Fibroblast of lung (primary cell): ENCODE measurements around the gene CYP26B1. TPM values are rescaled to one million over a fixed set of nuclear protein-coding genes. Genes with fewer than 3 reads are reported as not detected.
A peak's percentile ranks its signal among the peaks of the same experiment; 100 is the strongest.

ENCODE experiments used
- DNase-seq, 2 donors: peaks; one replicate each; pipeline versions ENCODE4 v3.0.0 to v3.0.0-alpha.2; 2010; ENCODE audit warnings: low read depth in 2 of 2
- H2AFZ ChIP-seq: 2 replicates; pipeline ENCODE4 v1.5.1; 2012; ENCODE audit warnings: low read length, control low read depth, inconsistent platforms
- H3K27ac ChIP-seq: 2 replicates; pipeline ENCODE4 v1.5.1; 2011; ENCODE audit warnings: low read length, control low read depth; ENCODE audit not compliant: insufficient read depth
- H3K27me3 ChIP-seq: 2 replicates; pipeline ENCODE4 v1.5.1; 2011; ENCODE audit warnings: mild to moderate bottlenecking, low read length; ENCODE audit not compliant: control insufficient read depth, insufficient read depth
- H3K36me3 ChIP-seq: 2 replicates; pipeline ENCODE4 v1.5.1; 2011; ENCODE audit warnings: low read length; ENCODE audit not compliant: control insufficient read depth, insufficient read depth
- H3K4me1 ChIP-seq: 2 replicates; pipeline ENCODE4 v1.5.1; 2011; ENCODE audit warnings: low read length; ENCODE audit not compliant: control insufficient read depth, insufficient read depth; ENCODE audit errors: extremely low read depth
- H3K4me2 ChIP-seq: 2 replicates; pipeline ENCODE4 v1.5.1; 2011; ENCODE audit warnings: low read length, control low read depth; ENCODE audit not compliant: insufficient read depth; ENCODE audit errors: extremely low read depth
- H3K4me3 ChIP-seq, 4 experiments: fragments of 200-600 bp in 1 of 4; sonication (generic) in 1 of 4; replicated peaks in 1 of 4; 2 replicates each; pipeline ENCODE4 v1.5.1; 2011 to 2016; ENCODE audit warnings: low read length in 4 of 4, low read depth in 3 of 4, mild to moderate bottlenecking in 3 of 4, control low read depth in 2 of 4, inconsistent platforms in 1 of 4, mixed read lengths in 1 of 4; ENCODE audit not compliant: insufficient read depth in 1 of 4; ENCODE audit errors: control extremely low read depth in 1 of 4
- H3K79me2 ChIP-seq: 2 replicates; pipeline ENCODE4 v1.5.1; 2012; ENCODE audit warnings: mild to moderate bottlenecking, low read length, inconsistent platforms; ENCODE audit not compliant: control insufficient read depth, insufficient read depth
- H3K9ac ChIP-seq: 2 replicates; pipeline ENCODE4 v1.5.1; 2011; ENCODE audit warnings: mild to moderate bottlenecking, low read length, control low read depth; ENCODE audit not compliant: insufficient read depth
- H3K9me3 ChIP-seq: 2 replicates; pipeline ENCODE4 v1.5.1; 2012; ENCODE audit warnings: low read depth, low read length; ENCODE audit not compliant: control insufficient read depth, insufficient read depth
- H4K20me1 ChIP-seq: 2 replicates; pipeline ENCODE4 v1.5.1; 2011; ENCODE audit warnings: low read length; ENCODE audit not compliant: control insufficient read depth, insufficient read depth; ENCODE audit errors: extremely low read depth
- EZH2 ChIP-seq: IDR thresholded peaks from 2 replicates; pipeline ENCODE4 v1.5.1; 2012; ENCODE audit warnings: low read length, control low read depth, mild to moderate bottlenecking; ENCODE audit errors: missing control alignments
- polyA plus RNA-seq, 2 donors: library from polyadenylated mRNA; depleted of rRNA in 1 of 2; stranded (reverse) in 1 of 2; unstranded in 1 of 2; fragments of >200 nt; gene quantifications; 2 replicates each; pipeline ENCODE4 v1.2.1, GENCODE V29; 2011 to 2012; ENCODE audit warnings: missing spikeins in 1 of 2
- total RNA-seq: library from RNA; depleted of rRNA; stranded (reverse); fragments of >200 nt; gene quantifications from 2 replicates; pipeline ENCODE4 v1.2.1, GENCODE V29; 2014
- TF ChIP-seq, protein P1 (sequence below), 2 donors: IDR thresholded peaks in 1 of 2; conservative IDR thresholded peaks in 1 of 2; 1 replicate in 1 of 2; 2 replicates in 1 of 2; pipeline ENCODE4 v1.5.1; 2011 to 2012; ENCODE audit warnings: low read length in 2 of 2, control low read depth in 1 of 2, inconsistent platforms in 1 of 2, low read depth in 1 of 2, mild to moderate bottlenecking in 1 of 2

The CYP26B1 gene
- total and polyA plus RNA-seq, 2 donors (not counting 1 experiment from before 2014, with no cell fraction given) = 0.09 to 0.17 TPM

DNA sequence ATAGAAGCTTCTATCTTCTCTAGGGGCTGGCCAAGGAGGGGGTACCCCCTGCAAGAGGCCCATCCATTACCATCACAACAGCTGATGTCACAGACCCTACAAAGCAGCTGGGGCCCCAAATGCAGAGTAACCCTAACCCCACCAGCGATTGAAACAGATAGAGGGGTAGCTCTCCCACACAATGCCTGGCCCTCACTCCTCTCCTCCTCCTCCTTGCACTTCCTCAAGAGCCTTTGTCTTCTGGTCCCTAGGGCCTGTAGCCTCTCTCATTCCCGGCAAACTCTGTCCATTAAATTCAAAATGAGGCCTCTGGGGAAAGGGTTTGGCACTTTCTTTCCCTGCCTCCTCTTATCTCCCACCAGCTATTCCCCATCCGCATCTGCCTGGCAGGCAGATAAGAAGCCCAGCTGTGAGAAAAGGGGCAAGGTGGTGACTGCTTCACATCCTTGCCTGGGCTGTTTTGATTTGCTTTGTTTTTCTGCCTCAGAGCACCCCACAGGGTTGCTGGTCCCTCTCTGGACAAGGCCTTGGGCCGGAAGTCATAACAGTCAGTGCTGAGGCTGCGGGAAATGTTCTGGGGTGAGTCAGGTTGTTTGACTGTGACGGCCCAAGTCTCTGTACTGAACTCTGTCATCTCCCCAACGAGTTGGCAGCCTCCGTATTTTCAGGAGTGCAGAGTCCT, 26.1 kb upstream of the CYP26B1 start:
- DNase-seq = peak in 1 of 2 donors; percentile 56
- no peaks in the 10 kb centered on the region for H4K20me1 ChIP-seq
- no peaks in the 10 kb centered on the region for H3K27me3 ChIP-seq
- H3K36me3 ChIP-seq = no peaks in the 10 kb centered on the region
- H3K27ac ChIP-seq = no peak overlapping the region
- no peak overlapping the region for H3K4me2 ChIP-seq
- no peaks in the 10 kb centered on the region for H3K4me1 ChIP-seq
- H3K9me3 ChIP-seq = no peaks in the 10 kb centered on the region
- H2AFZ ChIP-seq = no peak overlapping the region
- H3K9ac ChIP-seq = no peak overlapping the region
- no peak overlapping the region for H3K4me3 ChIP-seq
- H3K79me2 ChIP-seq = no peaks in the 10 kb centered on the region
- TF ChIP-seq EZH2 = no peak
- TF ChIP-seq, protein P1, sequence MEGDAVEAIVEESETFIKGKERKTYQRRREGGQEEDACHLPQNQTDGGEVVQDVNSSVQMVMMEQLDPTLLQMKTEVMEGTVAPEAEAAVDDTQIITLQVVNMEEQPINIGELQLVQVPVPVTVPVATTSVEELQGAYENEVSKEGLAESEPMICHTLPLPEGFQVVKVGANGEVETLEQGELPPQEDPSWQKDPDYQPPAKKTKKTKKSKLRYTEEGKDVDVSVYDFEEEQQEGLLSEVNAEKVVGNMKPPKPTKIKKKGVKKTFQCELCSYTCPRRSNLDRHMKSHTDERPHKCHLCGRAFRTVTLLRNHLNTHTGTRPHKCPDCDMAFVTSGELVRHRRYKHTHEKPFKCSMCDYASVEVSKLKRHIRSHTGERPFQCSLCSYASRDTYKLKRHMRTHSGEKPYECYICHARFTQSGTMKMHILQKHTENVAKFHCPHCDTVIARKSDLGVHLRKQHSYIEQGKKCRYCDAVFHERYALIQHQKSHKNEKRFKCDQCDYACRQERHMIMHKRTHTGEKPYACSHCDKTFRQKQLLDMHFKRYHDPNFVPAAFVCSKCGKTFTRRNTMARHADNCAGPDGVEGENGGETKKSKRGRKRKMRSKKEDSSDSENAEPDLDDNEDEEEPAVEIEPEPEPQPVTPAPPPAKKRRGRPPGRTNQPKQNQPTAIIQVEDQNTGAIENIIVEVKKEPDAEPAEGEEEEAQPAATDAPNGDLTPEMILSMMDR (conservative IDR thresholded peaks at IDR 0.05 in 1 of 2, IDR thresholded peaks at IDR 0.05 in 1 of 2; ENCODE audit: low read depth in 1 of 2, low read length in 2 of 2) = no peak

DNA sequence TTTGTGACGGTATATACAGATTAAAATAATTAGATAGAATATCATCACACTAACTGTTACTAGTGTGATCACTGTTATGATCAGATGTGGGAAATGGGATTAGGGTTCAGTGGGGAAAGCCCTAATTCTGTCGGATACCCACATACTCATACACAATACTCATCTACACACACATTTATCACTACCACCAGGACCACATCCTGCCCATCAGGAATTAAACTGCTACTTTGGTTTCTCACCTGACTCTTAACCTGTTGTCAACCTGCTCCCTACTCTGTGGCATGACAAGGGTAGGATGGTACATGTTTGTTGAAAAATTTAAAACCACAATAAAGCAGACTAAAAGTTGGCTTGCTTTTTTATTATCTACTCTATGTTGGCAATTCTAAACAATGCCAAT, 24.8 kb upstream of the CYP26B1 start:
- no peaks in the 10 kb centered on the region for H3K36me3 ChIP-seq

GRCh38 chr2:72166279-72166678, 18.6 kb upstream of the CYP26B1 start:
- no peak for DNase-seq
- no peaks in the 10 kb centered on the region for H4K20me1 ChIP-seq
- no peak overlapping the region for H3K4me3 ChIP-seq
- no peaks in the 10 kb centered on the region for H3K27me3 ChIP-seq
- no peak for TF ChIP-seq EZH2
- TF ChIP-seq, protein P1 (conservative IDR thresholded peaks at IDR 0.05 in 1 of 2, IDR thresholded peaks at IDR 0.05 in 1 of 2; ENCODE audit: low read depth in 1 of 2, low read length in 2 of 2) = no peak
- no peak overlapping the region for H3K9ac ChIP-seq
- H3K4me2 ChIP-seq = no peak overlapping the region
- H3K4me1 ChIP-seq = no peaks in the 10 kb centered on the region
- H3K79me2 ChIP-seq = no peaks in the 10 kb centered on the region
- H3K36me3 ChIP-seq = no peaks in the 10 kb centered on the region
- H3K9me3 ChIP-seq = no peaks in the 10 kb centered on the region
- H2AFZ ChIP-seq = no peak overlapping the region
- no peak overlapping the region for H3K27ac ChIP-seq

More for the DNA sequence above, 24.8 kb upstream of the CYP26B1 start:
- H3K4me2 ChIP-seq = no peak overlapping the region
- no peak overlapping the region for H3K4me3 ChIP-seq
- H3K79me2 ChIP-seq = no peaks in the 10 kb centered on the region
- H3K4me1 ChIP-seq = no peaks in the 10 kb centered on the region
- H3K9ac ChIP-seq = no peak overlapping the region
- no peak for DNase-seq
- no peak overlapping the region for H2AFZ ChIP-seq
- H3K9me3 ChIP-seq = no peaks in the 10 kb centered on the region
- no peaks in the 10 kb centered on the region for H3K27me3 ChIP-seq
- H4K20me1 ChIP-seq = no peaks in the 10 kb centered on the region
- no peak for TF ChIP-seq EZH2
- TF ChIP-seq, protein P1 (conservative IDR thresholded peaks at IDR 0.05 in 1 of 2, IDR thresholded peaks at IDR 0.05 in 1 of 2; ENCODE audit: low read depth in 1 of 2, low read length in 2 of 2) = no peak
- H3K27ac ChIP-seq = no peak overlapping the region
